H1 (cell line): ENCODE results near the gene SLC2A5. TPM values are rescaled to one million over a fixed set of nuclear protein-coding genes. Genes with fewer than 3 reads are reported as not detected.

Experiments
- CTCF ChIA-PET: fragments of 300-600 bp; sonication (Branson Sonifier 250); formaldehyde crosslinking; loops from one replicate; lab custom pipeline; 2021; ENCODE audit not compliant: partially characterized antibody; lab: Charles Lee
- POLR2A ChIA-PET: fragments of 300-600 bp; sonication (Branson Sonifier 250); formaldehyde crosslinking; loops from one replicate; lab custom pipeline; 2021; ENCODE audit warnings: inconsistent platforms; ENCODE audit not compliant: partially characterized antibody; lab: Charles Lee
- DNase-seq, 2 experiments: peaks; one replicate each; pipeline versions ENCODE4 v3.0.0 to v3.0.0-alpha.2; 2010 to 2022; ENCODE audit warnings: low spot score in 2 of 2, low read depth in 1 of 2, mixed read lengths in 1 of 2
- FAIRE-seq: peaks from 2 replicates; lab custom pipeline; 2011; peaks lifted over from hg19 to GRCh38; lab: Jason Lieb, UNC
- H2AFZ ChIP-seq: 2 replicates; pipeline ENCODE4 v1.8.1; 2012; ENCODE audit warnings: low read length, inconsistent platforms
- H2AK5ac ChIP-seq: 2 replicates; pipeline ENCODE4 v1.6.1; 2013; ENCODE audit warnings: low read depth, low read length
- H2BK120ac ChIP-seq: replicated peaks from 2 replicates; pipeline ENCODE3; 2013; ENCODE audit warnings: low read depth, low read length, inconsistent platforms
- H2BK12ac ChIP-seq: 2 replicates; pipeline ENCODE4 v1.6.1; 2013; ENCODE audit warnings: low read depth, low read length
- H2BK15ac ChIP-seq: 2 replicates; pipeline ENCODE4 v1.6.1; 2013; ENCODE audit warnings: low read length
- H2BK20ac ChIP-seq: 2 replicates; pipeline ENCODE4 v1.6.1; 2013; ENCODE audit warnings: low read length
- H2BK5ac ChIP-seq: 2 replicates; pipeline ENCODE4 v1.6.1; 2013; ENCODE audit warnings: low read depth, low read length
- H3K14ac ChIP-seq: 2 replicates; pipeline ENCODE4 v1.6.1; 2013; ENCODE audit warnings: inconsistent platforms; ENCODE audit not compliant: insufficient read length
- H3K18ac ChIP-seq: 2 replicates; pipeline ENCODE4 v1.6.1; 2013; ENCODE audit warnings: low read length; ENCODE audit errors: extremely low read depth
- H3K23ac ChIP-seq: 2 replicates; pipeline ENCODE4 v1.6.1; 2013; ENCODE audit warnings: inconsistent platforms; ENCODE audit not compliant: insufficient read length
- H3K23me2 ChIP-seq: 2 replicates; pipeline ENCODE4 v1.6.1; 2013; ENCODE audit warnings: low read depth, low read length
- H3K27ac ChIP-seq: 2 replicates; pipeline ENCODE4 v1.6.1; 2011; ENCODE audit warnings: low read depth, low read length, inconsistent platforms
- H3K27me3 ChIP-seq, 4 experiments: replicated peaks in 1 of 4; 1 replicate in 1 of 4; 2 replicates in 3 of 4; pipeline versions ENCODE4 v1.6.1 to v1.8.1; 2011 to 2013; ENCODE audit warnings: low read length in 3 of 4, mild to moderate bottlenecking in 3 of 4, inconsistent platforms in 2 of 4, mixed read lengths in 2 of 4, moderate library complexity in 1 of 4; ENCODE audit not compliant: control insufficient read depth in 3 of 4, insufficient read depth in 3 of 4; ENCODE audit errors: extremely low read depth in 1 of 4
- H3K36me3 ChIP-seq, 4 experiments: 2 replicates each; pipeline versions ENCODE4 v1.6.1 to v1.8.1; 2011 to 2013; ENCODE audit warnings: mild to moderate bottlenecking in 4 of 4, low read length in 3 of 4, moderate library complexity in 2 of 4, control low read depth in 1 of 4, inconsistent platforms in 1 of 4; ENCODE audit not compliant: insufficient read depth in 4 of 4, control insufficient read depth in 2 of 4
- H3K4ac ChIP-seq: replicated peaks from 2 replicates; pipeline ENCODE3; 2013; ENCODE audit warnings: low read length, low read depth, mixed read lengths, inconsistent platforms; ENCODE audit not compliant: insufficient read length
- H3K4me1 ChIP-seq, 4 experiments: replicated peaks in 1 of 4; 1 replicate in 1 of 4; 2 replicates in 3 of 4; pipeline versions ENCODE4 v1.6.1 to v1.8.1; 2011 to 2013; ENCODE audit warnings: low read length in 3 of 4, inconsistent platforms in 2 of 4, mixed read lengths in 1 of 4; ENCODE audit not compliant: insufficient read depth in 4 of 4, control insufficient read depth in 3 of 4
- H3K4me2 ChIP-seq, 2 experiments: 2 replicates each; pipeline versions ENCODE4 v1.6.1 to v1.8.1; 2011 to 2013; ENCODE audit warnings: low read depth in 2 of 2, low read length in 2 of 2, control low read depth in 1 of 2, inconsistent platforms in 1 of 2, mild to moderate bottlenecking in 1 of 2; ENCODE audit not compliant: insufficient read depth in 1 of 2
- H3K4me3 ChIP-seq, 4 experiments: fragments of 200-600, 300-600 bp in 1 of 4; sonication (generic), shearing (Covaris generic), sonication (Bioruptor Twin) in 1 of 4; 2 replicates each; pipeline versions ENCODE4 v1.5.1 to v1.8.1; 2011 to 2016; ENCODE audit warnings: low read length in 4 of 4, low read depth in 3 of 4, control low read depth in 2 of 4, inconsistent platforms in 2 of 4, mild to moderate bottlenecking in 2 of 4, mixed read lengths in 1 of 4, moderate library complexity in 1 of 4; ENCODE audit not compliant: insufficient read depth in 2 of 4; ENCODE audit errors: extremely low read depth in 1 of 4
- H3K56ac ChIP-seq: replicated peaks from 2 replicates; pipeline ENCODE3; 2013; ENCODE audit warnings: low read depth, mild to moderate bottlenecking, mixed read lengths, low read length, inconsistent platforms; ENCODE audit not compliant: insufficient read length
- H3K79me1 ChIP-seq: 2 replicates; pipeline ENCODE4 v1.6.1; 2013; ENCODE audit warnings: low read depth, low read length, control low read depth
- H3K79me2 ChIP-seq, 2 experiments: 2 replicates each; pipeline versions ENCODE4 v1.6.1 to v1.8.1; 2012 to 2013; ENCODE audit warnings: low read length in 2 of 2, mild to moderate bottlenecking in 2 of 2, inconsistent platforms in 1 of 2; ENCODE audit not compliant: insufficient read depth in 2 of 2, control insufficient read depth in 1 of 2
- H3K9ac ChIP-seq, 4 experiments: replicated peaks in 1 of 4; 1 replicate in 1 of 4; 2 replicates in 3 of 4; pipeline versions ENCODE4 v1.6.1 to v1.8.1; 2011 to 2013; ENCODE audit warnings: low read depth in 3 of 4, low read length in 3 of 4, control low read depth in 2 of 4, mild to moderate bottlenecking in 2 of 4, moderate library complexity in 2 of 4, inconsistent platforms in 1 of 4; ENCODE audit errors: extremely low read depth in 1 of 4
- H3K9me3 ChIP-seq, 2 experiments: 2 replicates each; pipeline versions ENCODE4 v1.6.1 to v1.8.1; 2012 to 2013; ENCODE audit warnings: mild to moderate bottlenecking in 2 of 2, moderate library complexity in 2 of 2, control low read depth in 1 of 2, inconsistent platforms in 1 of 2, low read depth in 1 of 2, low read length in 1 of 2, mixed read lengths in 1 of 2; ENCODE audit not compliant: insufficient read depth in 2 of 2
- H4K20me1 ChIP-seq, 2 experiments: replicated peaks in 1 of 2; 2 replicates each; pipeline versions ENCODE3 to v1.8.1; 2011 to 2013; ENCODE audit warnings: inconsistent platforms in 2 of 2, low read length in 2 of 2, mild to moderate bottlenecking in 1 of 2; ENCODE audit not compliant: insufficient read depth in 2 of 2, control insufficient read depth in 1 of 2
- H4K5ac ChIP-seq: 2 replicates; pipeline ENCODE4 v1.6.1; 2013; ENCODE audit warnings: low read length, low read depth, mixed read lengths, inconsistent platforms; ENCODE audit not compliant: insufficient read length
- H4K8ac ChIP-seq: 2 replicates; pipeline ENCODE4 v1.8.0; 2013; ENCODE audit warnings: mild to moderate bottlenecking, moderate library complexity, low read length, inconsistent platforms; ENCODE audit not compliant: insufficient read depth; ENCODE audit errors: extremely low read depth
- H4K91ac ChIP-seq: replicated peaks from 2 replicates; pipeline ENCODE3; 2013; ENCODE audit warnings: low read length, mixed read lengths, inconsistent platforms; ENCODE audit not compliant: insufficient read length
- BRCA1 ChIP-seq: IDR thresholded peaks from 2 replicates; pipeline ENCODE4 v1.6.1; 2012; ENCODE audit warnings: low read depth, low read length, improper control_type of control experiment
- CTBP2 ChIP-seq: IDR thresholded peaks from 2 replicates; pipeline ENCODE4 v1.7.0; 2011; ENCODE audit warnings: borderline replicate concordance, mild to moderate bottlenecking, moderate library complexity, mixed read lengths, low read length; ENCODE audit not compliant: insufficient read depth, insufficient read length
- EGR1 ChIP-seq: IDR thresholded peaks from 2 replicates; pipeline ENCODE4 v1.6.1; 2011; ENCODE audit warnings: low read depth, low read length, borderline replicate concordance
- HDAC6 ChIP-seq: IDR thresholded peaks from one replicate; pipeline ENCODE4 v1.7.1; 2012; ENCODE audit warnings: low read depth, mild to moderate bottlenecking, inconsistent platforms, low read length, moderate library complexity
- JUND ChIP-seq: IDR thresholded peaks from 2 replicates; pipeline ENCODE4 v1.6.1; 2011; ENCODE audit warnings: mild to moderate bottlenecking, improper control_type of control experiment, low read length
- KDM1A ChIP-seq: fragments of 200-600, 300-600 bp; sonication (generic); IDR thresholded peaks from 2 replicates; pipeline ENCODE4 v1.7.1; 2016; ENCODE audit warnings: mild to moderate bottlenecking, low read length, borderline replicate concordance
- WGBS, 2 experiments: shearing (Covaris generic) in 1 of 2; methylation state at CpG; one replicate each; pipeline versions ENCODE4 v1.1.6 to v1.1.7; 2013 to 2015; ENCODE audit warnings: low lambda C conversion rate in 2 of 2, mixed read lengths in 2 of 2, inconsistent platforms in 1 of 2, low coverage in 1 of 2, missing lambda C conversion rate in 1 of 2; ENCODE audit not compliant: insufficient replicate concordance in 2 of 2, insufficient coverage in 1 of 2, insufficient read length in 1 of 2; ENCODE audit errors: extremely low coverage in 1 of 2, missing lambda C conversion rate in 1 of 2; 5-methylcytosine and 5-hydroxymethylcytosine counted together
- polyA plus RNA-seq, 7 experiments: library from polyadenylated mRNA; depleted of rRNA in 3 of 7; stranded (reverse) in 5 of 7; unstranded in 2 of 7; fragments of >200 nt in 5 of 7; fragments of 200-250 nt in 2 of 7; gene quantifications; 1 replicate in 5 of 7; 2 replicates in 1 of 7; 4 replicates in 1 of 7; pipeline versions ENCODE4 v1.2.1 to v1.2.3, GENCODE V29; 2011 to 2013; ENCODE audit warnings: missing spikeins in 2 of 7, mixed read lengths in 2 of 7
- total RNA-seq: library from RNA; stranded (reverse); fragmentation: NEBNext Ultra II Directional; extraction: Animal tissue kit (Norgen Biotek cat#: 25700); gene quantifications from 2 replicates; pipeline ENCODE4 v1.2.1, GENCODE V29; 2021
- TF ChIP-seq, protein P1 (sequence below), 3 experiments: IDR thresholded peaks; 1 replicate in 2 of 3; 2 replicates in 1 of 3; pipeline versions ENCODE4 v1.5.1 to v1.6.1; 2011; ENCODE audit warnings: low read length in 3 of 3, mild to moderate bottlenecking in 3 of 3, inconsistent platforms in 2 of 3, low read depth in 1 of 3, moderate library complexity in 1 of 3; ENCODE audit not compliant: insufficient read depth in 1 of 3; ENCODE audit errors: control extremely low read depth in 1 of 3

SLC2A5 gene
- total and polyA plus RNA-seq, 2 of the 8 experiments (the other 6 are each of a cell fraction or from before 2014, with no cell fraction given): 0.12 TPM; not detected in 1

GRCh38 chr1:9105336-9105867, 36.0 kb upstream of the SLC2A5 start:
- 84% methylated on average over 19 of the region's 22 CpGs; no CpG with 5 or more reads in 1 of the 2 experiments for WGBS, 2 experiments
- POLR2A ChIA-PET: interaction anchor here (0.6 kb wide), 1 partner anchor 26 kb away, joined by 4 read pairs; no protein-coding TSS in a partner anchor
- H3K23me2 ChIP-seq: no peaks in the 10 kb centered on the region

More at GRCh38 chr1:9105336-9105867, 36.0 kb upstream of the SLC2A5 start:
- Histone ChIP-seq H2BK15ac (0 out of 2 replicates have a peak overlapping the region, but pooled peaks have one; percentile 46), H3K4ac (no peak overlapping the region), H2AK5ac (no peak overlapping the region), H2BK20ac (no peak overlapping the region), H2AFZ (no peak overlapping the region), H3K79me1 (no peaks in the 10 kb centered on the region), H3K27ac (no peak overlapping the region), H3K4me3 (no peak overlapping the region), H4K91ac (no peak overlapping the region), H3K18ac (no peak overlapping the region), H3K23ac (no peak overlapping the region), H3K56ac (no peak overlapping the region), H3K4me1 (peaks cover 0 to 2% (median 0%) of the 10 kb centered on the region in 4 experiments; a peak in 3 of 7 replicates), H3K14ac (no peak overlapping the region), H4K5ac (no peak overlapping the region), H3K36me3 (no peaks in the 10 kb centered on the region), H2BK12ac (0 out of 2 replicates have a peak overlapping the region, but pooled peaks have one; percentile 17), H3K4me2 (no peak overlapping the region), H4K20me1 (no peaks in the 10 kb centered on the region), H2BK120ac (no peak overlapping the region), H3K9me3 (no peaks in the 10 kb centered on the region), H4K8ac (peak overlapping the region; percentile 43; the same call in 1 of the 2 replicates), H3K27me3 (no peaks in the 10 kb centered on the region), H3K9ac (no peak overlapping the region), H3K79me2 (no peaks in the 10 kb centered on the region), H2BK5ac (no peak overlapping the region)
- FAIRE-seq (no peak), DNase-seq (no peak)
- no peak for TF ChIP-seq EGR1
- TF ChIP-seq JUND: no peak
- TF ChIP-seq HDAC6: no peak
- TF ChIP-seq KDM1A: no peak
- TF ChIP-seq CTBP2: no peak
- TF ChIP-seq, protein P1, sequence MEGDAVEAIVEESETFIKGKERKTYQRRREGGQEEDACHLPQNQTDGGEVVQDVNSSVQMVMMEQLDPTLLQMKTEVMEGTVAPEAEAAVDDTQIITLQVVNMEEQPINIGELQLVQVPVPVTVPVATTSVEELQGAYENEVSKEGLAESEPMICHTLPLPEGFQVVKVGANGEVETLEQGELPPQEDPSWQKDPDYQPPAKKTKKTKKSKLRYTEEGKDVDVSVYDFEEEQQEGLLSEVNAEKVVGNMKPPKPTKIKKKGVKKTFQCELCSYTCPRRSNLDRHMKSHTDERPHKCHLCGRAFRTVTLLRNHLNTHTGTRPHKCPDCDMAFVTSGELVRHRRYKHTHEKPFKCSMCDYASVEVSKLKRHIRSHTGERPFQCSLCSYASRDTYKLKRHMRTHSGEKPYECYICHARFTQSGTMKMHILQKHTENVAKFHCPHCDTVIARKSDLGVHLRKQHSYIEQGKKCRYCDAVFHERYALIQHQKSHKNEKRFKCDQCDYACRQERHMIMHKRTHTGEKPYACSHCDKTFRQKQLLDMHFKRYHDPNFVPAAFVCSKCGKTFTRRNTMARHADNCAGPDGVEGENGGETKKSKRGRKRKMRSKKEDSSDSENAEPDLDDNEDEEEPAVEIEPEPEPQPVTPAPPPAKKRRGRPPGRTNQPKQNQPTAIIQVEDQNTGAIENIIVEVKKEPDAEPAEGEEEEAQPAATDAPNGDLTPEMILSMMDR (IDR thresholded peaks at IDR 0.05; ENCODE audit: control extremely low read depth in 1 of 3, insufficient read depth in 1 of 3, low read depth in 1 of 3, low read length in 3 of 3): no peak
- TF ChIP-seq BRCA1: no peak
- CTCF ChIA-PET: interaction anchor here (0.5 to 13.9 kb wide), 14 partner anchors 12 to 257 kb away, joined by 3 to 156 read pairs (median 4); partner anchors contain the start of gene H6PD
